GM19099 (cell line): ENCODE data around the gene NBPF3.

ENCODE experiments used
- POLR2A ChIP-seq: IDR thresholded peaks from 3 replicates; pipeline ENCODE4 v1.6.1; 2011; ENCODE audit warnings: low read depth; ENCODE audit not compliant: insufficient read length; ENCODE audit errors: extremely low read depth

Gene NBPF3

DNA sequence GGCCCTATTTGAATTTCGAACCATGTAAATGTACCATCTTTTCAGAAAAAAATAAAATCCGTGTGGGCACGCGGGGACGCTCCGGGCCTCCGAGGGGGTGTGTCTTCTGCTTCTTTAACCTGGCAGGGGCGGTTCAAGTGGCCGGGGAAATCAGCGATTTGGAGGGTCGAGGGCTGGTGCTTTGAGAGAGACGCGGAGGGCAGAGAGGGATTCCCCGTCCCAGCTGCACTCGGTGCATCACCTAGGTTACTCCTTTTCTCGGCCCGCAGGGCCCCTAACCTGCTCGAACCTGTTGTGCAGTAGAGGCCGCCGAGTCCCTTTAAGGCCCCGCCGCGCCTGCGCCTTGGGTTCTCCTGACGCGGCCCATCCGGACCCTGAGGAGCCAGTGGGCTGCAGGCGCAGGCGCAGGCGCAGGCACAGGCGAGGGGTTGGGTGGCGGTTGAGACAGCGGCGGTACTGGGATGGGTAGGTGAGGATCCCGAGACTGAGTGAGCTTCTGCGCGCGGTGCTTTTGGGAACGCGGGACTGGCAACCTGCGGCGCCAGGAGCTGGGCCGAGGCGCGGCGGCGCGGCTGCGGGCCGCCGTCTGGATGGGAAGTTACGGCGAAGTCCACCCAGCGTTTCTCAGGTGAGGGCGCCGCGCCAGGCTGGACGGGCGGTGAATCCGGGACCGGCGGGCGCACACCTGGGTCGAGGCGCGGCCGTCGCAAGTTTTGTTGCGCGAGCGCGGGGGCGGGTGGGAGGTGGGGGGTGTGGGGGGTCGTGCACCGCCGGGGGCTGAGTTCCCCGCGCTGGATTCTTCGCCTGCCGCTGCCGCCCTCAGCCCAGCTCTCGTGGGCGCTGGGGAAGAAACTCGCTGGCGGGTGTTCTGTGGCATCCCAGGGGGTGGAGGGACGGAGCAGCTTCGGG is at the start of gene NBPF3:
TSS of gene NBPF3 (plus strand) at position 417 of the 909 bp plus-strand sequence. CDS start 4,950 bp downstream, outside the sequence.
- TF ChIP-seq POLR2A = peak; percentile 50

DNA sequence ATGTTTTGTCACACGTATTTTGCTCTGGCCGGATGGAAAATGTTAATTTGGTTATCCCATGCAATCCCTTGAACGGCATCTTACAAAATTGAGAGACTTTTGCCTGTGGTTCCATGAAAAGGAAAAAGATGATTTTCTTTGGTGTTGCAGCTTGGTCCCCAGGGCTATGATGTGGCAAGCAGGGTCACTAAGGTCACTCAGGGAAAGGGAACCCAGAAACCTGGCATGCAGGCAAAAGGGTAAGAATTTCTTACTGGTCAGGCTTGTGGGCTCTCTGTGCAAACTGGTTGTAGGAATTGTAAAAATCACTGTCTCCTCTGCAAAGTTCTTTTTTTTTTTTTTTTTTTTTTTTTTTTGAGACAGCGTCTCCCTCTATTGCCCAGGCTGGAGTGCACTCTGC is 48.4 kb upstream of the NBPF3 start:
- TF ChIP-seq POLR2A = no peak

GRCh38 chr1:21392587-21393263 is 47.2 kb upstream of the NBPF3 start:
- TF ChIP-seq POLR2A = no peak

- TF ChIP-seq POLR2A = no peak
Measured at GRCh38 chr1:21396516-21396915, 43.4 kb upstream of the NBPF3 start.

DNA sequence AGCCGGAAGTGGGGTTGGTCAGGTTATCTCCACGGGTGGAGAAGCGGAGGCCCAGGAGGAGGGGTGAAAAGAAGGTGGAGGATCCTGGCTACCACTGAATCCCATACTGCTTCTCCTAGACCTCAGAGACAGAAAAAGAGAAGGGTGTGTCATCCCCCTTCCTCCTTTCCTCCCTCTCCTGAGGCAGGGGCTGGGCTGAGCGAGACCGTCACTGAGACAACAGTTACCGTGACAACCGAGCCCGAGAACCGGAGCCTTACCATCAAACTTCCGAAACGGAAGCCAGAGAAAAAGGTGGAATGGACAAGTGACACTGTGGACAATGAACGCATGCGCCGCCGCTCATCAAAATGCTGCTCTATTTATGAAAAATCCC is 42.1 kb upstream of the NBPF3 start:
- no peak for TF ChIP-seq POLR2A

DNA sequence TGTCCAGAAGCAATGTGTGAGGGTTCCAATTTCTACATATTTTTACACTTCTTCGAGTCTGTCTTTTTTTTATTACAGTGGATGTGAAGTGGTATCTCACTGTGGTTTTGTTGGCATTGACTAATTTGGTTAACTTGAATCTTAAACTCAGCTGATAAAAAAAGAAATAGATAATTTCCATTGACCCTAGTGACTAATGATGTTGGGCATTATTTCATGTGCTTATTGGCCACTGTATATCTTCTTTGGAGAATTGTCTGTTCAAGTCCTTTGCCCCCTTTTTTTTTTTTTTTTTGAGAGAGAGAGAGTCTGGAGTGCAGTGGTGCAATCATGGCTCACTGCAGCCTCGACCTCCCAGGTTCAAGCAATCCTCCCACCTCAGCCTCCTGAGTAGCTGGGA is 33.3 kb upstream of the NBPF3 start:
- no peak for TF ChIP-seq POLR2A

- TF ChIP-seq POLR2A = no peak
Measured at GRCh38 chr1:21414015-21414414, 25.9 kb upstream of the NBPF3 start.

DNA sequence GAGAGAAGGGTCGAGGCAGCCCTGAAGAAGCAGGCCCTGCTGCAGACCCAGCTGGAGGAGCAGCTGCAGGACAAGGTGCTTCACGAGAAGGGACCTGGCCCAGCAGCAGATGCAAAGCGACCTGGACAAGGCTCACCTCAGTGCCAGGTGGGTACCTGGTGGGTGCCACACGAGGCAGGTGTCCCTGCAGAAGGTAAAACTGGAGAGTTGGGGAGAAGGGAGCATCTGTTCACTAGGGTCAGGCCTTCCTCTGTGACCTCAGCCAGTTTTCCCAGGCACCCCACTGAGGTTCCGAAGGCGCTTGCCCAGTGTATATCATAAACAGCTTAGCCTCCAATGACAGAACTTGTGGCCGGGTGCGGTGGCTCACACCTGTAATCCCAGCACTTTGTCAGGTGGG is 5.5 kb upstream of the NBPF3 start:
- TF ChIP-seq POLR2A = no peak

- TF ChIP-seq POLR2A = no peak
Measured at GRCh38 chr1:21435646-21436487, 4.1 kb upstream of the NBPF3 start.

DNA sequence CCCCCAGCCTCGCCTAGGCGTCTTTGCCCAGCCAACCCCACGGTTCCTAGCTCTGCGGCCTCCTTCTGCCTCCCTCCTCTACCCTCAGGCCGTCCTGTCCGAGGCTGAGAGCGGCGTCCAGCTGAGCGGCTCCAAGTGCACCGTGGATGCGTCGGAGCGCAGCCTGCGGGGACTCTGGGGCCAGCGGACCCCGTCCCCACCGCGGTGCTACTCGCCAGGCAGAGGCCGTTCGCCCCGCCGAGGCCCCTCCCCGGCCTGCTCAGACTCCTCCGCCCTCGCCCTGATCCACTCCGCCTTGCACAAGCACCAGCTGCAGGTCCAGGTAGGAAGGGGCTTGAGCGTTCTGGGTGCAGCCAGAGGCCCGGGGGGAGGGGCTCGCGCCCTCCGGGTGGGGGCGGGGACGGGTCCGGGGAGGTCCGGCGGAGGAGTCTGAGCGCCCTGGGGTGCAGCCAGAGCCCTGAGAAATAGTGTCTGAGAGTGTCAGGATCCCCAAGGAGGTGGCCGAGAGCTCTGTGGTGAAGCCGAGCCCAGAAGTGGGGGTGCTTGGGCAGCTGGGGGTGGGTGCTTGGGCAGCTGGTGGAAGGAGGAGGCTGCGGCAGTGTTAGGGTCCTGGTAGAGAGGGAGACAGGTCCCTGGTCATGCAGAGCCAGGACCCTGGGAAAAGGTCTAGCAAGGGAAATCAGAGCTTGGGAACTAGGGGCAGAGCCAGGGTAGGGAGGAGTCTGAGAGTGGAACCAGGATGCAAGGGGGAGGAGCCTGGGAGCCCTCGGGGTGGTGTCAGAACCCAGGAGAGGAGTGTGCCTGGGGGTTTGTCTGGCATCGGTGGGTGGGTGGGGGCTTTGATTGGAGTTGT is 3.2 kb upstream of the NBPF3 start:
- TF ChIP-seq POLR2A = no peak

DNA sequence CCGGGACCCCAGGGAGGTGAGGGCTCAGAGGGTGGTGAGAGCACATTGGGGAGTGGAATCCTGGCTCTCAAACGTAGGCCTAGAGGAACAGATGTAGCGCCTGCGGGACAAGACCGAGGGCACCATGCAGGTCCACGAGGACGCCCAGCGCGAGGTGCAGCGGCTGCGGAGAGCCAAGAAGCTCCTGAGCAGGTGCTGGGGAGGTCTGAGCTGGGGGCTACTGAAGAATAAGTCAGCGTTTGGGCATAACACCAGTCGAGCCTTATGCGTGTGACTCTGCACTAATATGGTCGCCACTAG is 2.6 kb upstream of the NBPF3 start:
- no peak for TF ChIP-seq POLR2A

- TF ChIP-seq POLR2A = no peak
Measured at GRCh38 chr1:21439345-21439720, 604 bp upstream of the NBPF3 start.

GRCh38 chr1:21447311-21447710 is 7.4 kb downstream of the NBPF3 start:
- TF ChIP-seq POLR2A = no peak

DNA sequence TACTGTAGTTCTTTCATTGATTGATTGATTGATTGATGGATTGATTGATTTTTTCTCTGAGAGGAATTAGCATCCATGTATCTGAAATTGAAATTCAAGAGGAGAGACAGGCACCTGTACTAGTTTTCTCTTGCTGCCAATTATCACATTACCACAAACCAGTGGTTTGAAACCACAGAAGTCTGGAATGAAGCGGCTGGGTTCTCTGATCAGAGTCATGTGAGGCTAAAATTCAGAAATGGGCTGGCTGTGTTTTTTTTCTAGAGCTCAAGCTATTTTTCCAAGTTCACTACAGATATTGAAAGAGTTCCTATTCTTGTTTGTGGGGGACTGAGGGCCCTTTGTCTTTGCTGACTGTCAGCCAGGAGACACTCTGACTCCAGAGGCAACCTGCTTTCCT is 10.0 kb downstream of the NBPF3 start:
- TF ChIP-seq POLR2A = no peak

GRCh38 chr1:21451212-21451611 is 11.3 kb downstream of the NBPF3 start:
- no peak for TF ChIP-seq POLR2A

DNA sequence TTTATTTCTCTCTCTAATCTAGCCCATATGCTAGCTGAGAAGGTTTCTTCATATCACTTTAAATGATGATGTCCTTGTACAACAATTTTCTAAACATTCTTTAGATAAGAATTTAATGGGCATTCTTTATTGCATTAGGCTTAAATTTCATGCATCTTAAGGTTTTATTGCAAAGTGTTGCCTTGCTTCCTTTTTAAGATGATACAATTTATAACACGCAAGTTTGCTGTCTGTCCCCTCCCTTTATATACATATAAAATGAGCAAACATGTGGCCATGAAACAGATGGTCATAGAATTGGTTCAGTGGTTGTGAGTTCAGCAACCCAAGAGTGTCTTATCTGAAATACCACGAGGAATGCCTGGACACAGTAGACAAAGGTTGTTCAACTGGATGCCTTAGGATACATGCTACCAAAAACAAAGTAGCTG is 12.1 kb downstream of the NBPF3 start:
- no peak for TF ChIP-seq POLR2A
